Breast epithelium (tissue), 4 donors: ENCODE measurements around the gene PABPC4L. TPM values are rescaled to one million over a fixed set of nuclear protein-coding genes. Genes with fewer than 3 reads are reported as not detected.
"Not testable (repeated sequence)": the region's sequence is repeated elsewhere in the genome, so short reads cannot be mapped to it uniquely, and the experiment has no call there.

ENCODE experiments used
- DNase-seq, 2 donors: peaks; one replicate each; pipeline ENCODE4 v3.0.0-alpha.2; 2019; ENCODE audit warnings: low spot score in 2 of 2
- H3K27ac ChIP-seq, 2 donors: fragments of 200-600 bp; sonication (generic) in 1 of 2; one replicate each; pipeline ENCODE4 v1.5.1; 2016 to 2019; ENCODE audit warnings: mild to moderate bottlenecking in 1 of 2
- H3K27me3 ChIP-seq, 2 donors: fragments of 200-600 bp; sonication (generic) in 1 of 2; one replicate each; pipeline versions ENCODE4 v1.5.1 to v1.6.0; 2017 to 2019; ENCODE audit warnings: control low read depth in 1 of 2, mild to moderate bottlenecking in 1 of 2
- H3K36me3 ChIP-seq: fragments of 200-600 bp; one replicate; pipeline ENCODE4 v1.5.1; 2019
- H3K4me1 ChIP-seq, 2 donors: fragments of 200-600 bp; sonication (generic); one replicate each; pipeline ENCODE4 v1.5.1; 2016 to 2019; ENCODE audit warnings: control low read depth in 1 of 2
- H3K4me3 ChIP-seq, 3 donors: fragments of 200-600 bp; sonication (generic); 1 replicate in 2 of 3; 2 replicates in 1 of 3; pipeline ENCODE4 v1.5.1; 2016 to 2019; ENCODE audit warnings: mild to moderate bottlenecking in 3 of 3, moderate library complexity in 2 of 3
- H3K9me3 ChIP-seq, 2 donors: fragments of 200-600 bp; sonication (generic) in 1 of 2; one replicate each; pipeline ENCODE4 v1.5.1; 2016 to 2019; ENCODE audit warnings: control low read depth in 1 of 2
- POLR2A ChIP-seq: fragments of 450-650 bp; IDR thresholded peaks from one replicate; pipeline ENCODE4 v1.6.1; 2016; ENCODE audit warnings: antibody characterized with exemption, mild to moderate bottlenecking, moderate library complexity
- POLR2AphosphoS5 ChIP-seq, 3 donors: sonication (generic); formaldehyde crosslinking; IDR thresholded peaks; one replicate each; pipeline ENCODE4 v1.6.1; 2017; ENCODE audit warnings: antibody characterized with exemption in 3 of 3
- intact Hi-C: fragments of 100-400 bp; cut with DNase I; formaldehyde crosslinking; loops from one replicate; pipeline ENCODE4 v1.15.1; 2023; ENCODE audit warnings: low total_unique reads
- total RNA-seq, 3 donors: library from RNA; depleted of rRNA; stranded (reverse); fragments of >200 nt; gene quantifications; one replicate each; pipeline ENCODE4 v1.1.0, GENCODE V29; 2016
- TF ChIP-seq, protein P1 (sequence below), 3 donors: fragments of 450-650 bp; IDR thresholded peaks; one replicate each; pipeline ENCODE4 v1.5.1; 2016 to 2017; ENCODE audit warnings: antibody characterized with exemption in 3 of 3, mild to moderate bottlenecking in 3 of 3, moderate library complexity in 3 of 3

PABPC4L gene
- total RNA-seq, 3 donors from 2014 or later = 0.96 to 1.2 (median 0.98) TPM

DNA sequence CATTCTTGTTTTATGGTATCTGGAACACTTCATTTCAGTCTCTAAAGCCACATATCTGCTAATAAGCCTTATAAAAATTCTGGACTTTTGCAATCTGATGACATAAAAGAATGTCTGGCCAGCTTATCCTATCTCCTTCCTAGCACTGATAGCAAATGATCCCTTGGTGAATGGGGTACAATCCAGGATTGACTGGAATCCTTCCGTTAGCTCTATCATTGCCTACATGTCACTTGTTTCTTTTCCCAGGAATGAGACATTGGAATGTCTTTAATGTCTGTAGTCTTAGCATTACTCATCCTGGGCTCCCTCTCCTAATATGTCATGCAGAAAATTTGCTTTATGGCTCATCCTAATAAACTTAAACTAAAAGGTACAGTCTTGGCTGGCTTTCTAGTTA is 14.8 kb upstream of the PABPC4L start:
- DNase-seq = no peak
- Histone ChIP-seq H3K27me3 (no peaks in the 10 kb centered on the region), H3K36me3 (no peaks in the 10 kb centered on the region), H3K9me3 (no peaks in the 10 kb centered on the region), H3K4me1 (no peaks in the 10 kb centered on the region), H3K4me3 (no peak overlapping the region), H3K27ac (no peak overlapping the region)
- TF ChIP-seq POLR2A (no peak), POLR2AphosphoS5 (IDR thresholded peaks at IDR 0.05) (no peak)
- TF ChIP-seq, protein P1, sequence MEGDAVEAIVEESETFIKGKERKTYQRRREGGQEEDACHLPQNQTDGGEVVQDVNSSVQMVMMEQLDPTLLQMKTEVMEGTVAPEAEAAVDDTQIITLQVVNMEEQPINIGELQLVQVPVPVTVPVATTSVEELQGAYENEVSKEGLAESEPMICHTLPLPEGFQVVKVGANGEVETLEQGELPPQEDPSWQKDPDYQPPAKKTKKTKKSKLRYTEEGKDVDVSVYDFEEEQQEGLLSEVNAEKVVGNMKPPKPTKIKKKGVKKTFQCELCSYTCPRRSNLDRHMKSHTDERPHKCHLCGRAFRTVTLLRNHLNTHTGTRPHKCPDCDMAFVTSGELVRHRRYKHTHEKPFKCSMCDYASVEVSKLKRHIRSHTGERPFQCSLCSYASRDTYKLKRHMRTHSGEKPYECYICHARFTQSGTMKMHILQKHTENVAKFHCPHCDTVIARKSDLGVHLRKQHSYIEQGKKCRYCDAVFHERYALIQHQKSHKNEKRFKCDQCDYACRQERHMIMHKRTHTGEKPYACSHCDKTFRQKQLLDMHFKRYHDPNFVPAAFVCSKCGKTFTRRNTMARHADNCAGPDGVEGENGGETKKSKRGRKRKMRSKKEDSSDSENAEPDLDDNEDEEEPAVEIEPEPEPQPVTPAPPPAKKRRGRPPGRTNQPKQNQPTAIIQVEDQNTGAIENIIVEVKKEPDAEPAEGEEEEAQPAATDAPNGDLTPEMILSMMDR (IDR thresholded peaks at IDR 0.05) = no peak
- intact Hi-C loops = no loop called here

DNA sequence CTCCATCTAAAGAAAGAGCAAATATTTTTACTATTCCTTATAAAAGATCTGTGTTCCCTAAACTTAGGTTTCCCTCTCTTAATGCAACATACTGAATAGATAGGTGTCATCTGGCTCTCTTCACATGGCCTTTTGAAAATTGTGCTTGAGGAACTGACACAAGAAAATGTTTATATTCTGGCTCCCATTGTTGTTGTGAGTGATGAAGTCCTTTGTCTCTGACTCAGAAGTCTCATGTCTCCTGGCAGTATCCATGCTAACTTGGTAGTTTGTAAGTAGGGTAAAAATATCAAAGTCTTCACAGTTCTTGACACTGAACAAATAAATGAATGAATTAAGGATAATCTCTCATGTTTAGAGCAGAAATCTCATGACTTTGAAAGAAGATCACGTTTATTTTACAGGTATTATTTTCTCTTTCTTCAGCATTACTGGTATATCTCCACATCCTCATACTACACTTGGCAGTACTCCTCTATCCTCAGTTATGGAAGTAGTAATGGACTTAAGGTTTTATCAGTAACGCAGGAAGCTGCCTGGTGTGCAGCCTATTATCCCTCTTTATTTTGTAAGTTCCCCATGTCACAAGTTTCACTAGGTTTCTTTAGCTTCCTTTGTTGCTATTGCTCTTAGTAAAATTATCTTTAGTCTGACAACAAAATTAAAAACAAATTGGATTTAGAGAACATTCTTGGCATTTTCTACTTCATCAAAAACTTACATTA is 14.2 kb upstream of the PABPC4L start:
- intact Hi-C loops = no loop called here
- H3K36me3 ChIP-seq = no peaks in the 10 kb centered on the region
- H3K4me3 ChIP-seq = no peak overlapping the region
- TF ChIP-seq POLR2AphosphoS5 (IDR thresholded peaks at IDR 0.05) (no peak), POLR2A (no peak)
- TF ChIP-seq, protein P1 (IDR thresholded peaks at IDR 0.05) = no peak
- no peaks in the 10 kb centered on the region for H3K4me1 ChIP-seq
- H3K9me3 ChIP-seq = no peaks in the 10 kb centered on the region
- no peaks in the 10 kb centered on the region for H3K27me3 ChIP-seq
- no peak for DNase-seq
- no peak overlapping the region for H3K27ac ChIP-seq

DNA sequence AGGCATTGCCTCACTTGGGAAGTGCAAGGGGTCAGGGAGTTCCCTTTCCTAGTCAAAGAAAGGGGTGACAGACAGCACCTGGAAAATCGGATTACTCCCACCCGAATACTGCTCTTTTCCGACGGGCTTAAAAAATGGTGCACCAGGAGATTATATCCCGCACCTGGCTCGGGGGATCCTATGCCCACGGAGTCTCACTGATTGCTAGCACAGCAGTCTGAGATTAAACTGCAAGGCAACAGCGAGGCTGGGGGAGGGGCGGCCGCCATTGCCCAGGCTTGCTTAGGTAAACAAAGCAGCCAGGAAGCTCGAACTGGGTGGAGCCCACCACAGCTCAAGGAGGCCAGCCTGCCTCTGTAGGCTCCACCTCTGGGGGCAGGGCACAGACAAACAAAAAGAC is 6.4 kb upstream of the PABPC4L start:
- not testable (repeated sequence) for DNase-seq, H3K27ac ChIP-seq, H3K27me3 ChIP-seq, H3K9me3 ChIP-seq, H3K4me3 ChIP-seq, H3K4me1 ChIP-seq, H3K36me3 ChIP-seq
- intact Hi-C loops = loop anchor here (10.0 kb wide), 1 partner anchor 703 kb away; no protein-coding TSS in a partner anchor

DNA sequence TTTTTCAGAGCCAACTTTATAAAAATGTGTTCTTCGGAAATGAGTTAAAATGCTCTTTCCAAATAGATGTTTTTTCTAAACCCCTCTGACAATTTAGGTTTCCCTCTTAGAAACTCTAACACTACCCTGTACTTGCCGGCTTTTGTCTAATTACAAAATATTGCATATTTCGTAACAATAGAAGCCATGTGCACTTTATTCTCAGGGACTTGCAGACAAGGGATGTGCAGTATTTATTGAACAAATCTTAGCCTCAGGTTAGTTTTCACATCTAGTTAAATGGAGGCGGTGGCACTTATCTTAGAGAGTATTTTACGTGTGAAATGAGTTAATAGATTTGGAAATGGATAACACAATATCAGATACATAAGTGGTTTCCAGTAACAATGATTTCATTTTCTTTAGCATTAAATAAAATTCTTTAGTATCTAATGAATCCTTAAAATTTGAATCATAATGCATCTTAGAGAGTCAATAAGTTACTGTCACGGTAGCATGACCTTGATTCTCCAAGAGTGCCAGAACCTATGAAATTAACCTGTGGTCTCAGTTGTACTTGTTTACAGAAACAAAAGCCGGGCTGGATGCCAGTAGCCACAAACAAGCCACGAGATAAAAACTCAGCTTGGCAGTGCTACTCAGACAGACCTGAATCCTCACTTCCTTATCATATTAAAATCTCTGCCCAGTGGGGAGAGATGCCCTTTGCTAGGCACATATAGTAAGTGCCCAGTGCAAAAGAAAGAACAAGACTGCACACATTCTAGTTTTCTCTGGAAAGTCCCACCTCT is 772 bp upstream of the PABPC4L start:
- intact Hi-C loops = loop anchor here (10.0 kb wide), 1 partner anchor 698 kb away; no protein-coding TSS in a partner anchor
- H3K4me3 ChIP-seq = peak overlapping the region in 2 of 3 donors; percentile 62 to 79
- H3K4me1 ChIP-seq = peaks cover 0 to 8% of the 10 kb centered on the region in 2 donors
- no peak for DNase-seq
- H3K9me3 ChIP-seq = peaks cover 0 to 4% of the 10 kb centered on the region in 2 donors
- TF ChIP-seq POLR2A (no peak), POLR2AphosphoS5 (IDR thresholded peaks at IDR 0.05) (no peak)
- TF ChIP-seq, protein P1 (IDR thresholded peaks at IDR 0.05) = no peak
- H3K36me3 ChIP-seq = no peaks in the 10 kb centered on the region
- H3K27ac ChIP-seq = no peak overlapping the region
- no peaks in the 10 kb centered on the region for H3K27me3 ChIP-seq

DNA sequence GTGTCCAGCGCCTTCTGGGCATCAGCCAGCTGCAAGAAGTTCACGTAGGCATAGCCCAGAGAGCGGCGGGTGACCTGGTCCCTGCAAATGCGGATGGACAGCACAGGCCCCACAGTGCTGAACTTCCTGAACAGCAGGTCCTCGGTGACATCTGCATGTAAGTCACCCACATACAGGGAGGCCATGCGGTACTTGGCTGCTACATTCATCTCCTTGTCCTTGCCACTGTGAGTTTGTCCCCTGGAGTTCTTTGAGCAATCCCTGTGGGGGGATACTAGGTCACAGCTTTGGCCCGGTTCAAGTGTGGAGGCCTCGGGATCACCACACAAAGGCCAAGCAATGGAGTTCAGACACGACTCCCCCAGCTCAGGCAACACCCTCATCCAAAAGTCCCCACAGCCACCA is 776 bp downstream of the PABPC4L start:
- peak overlapping the region; percentile 57 to 79 (median 62) for H3K4me3 ChIP-seq
- no peaks in the 10 kb centered on the region for H3K36me3 ChIP-seq
- peaks cover 0 to 8% of the 10 kb centered on the region in 2 donors for H3K4me1 ChIP-seq
- H3K9me3 ChIP-seq = no peaks in the 10 kb centered on the region
- intact Hi-C loops = loop anchor here (10.0 kb wide), 1 partner anchor 696 kb away; no protein-coding TSS in a partner anchor
- H3K27ac ChIP-seq = peak overlapping the region; percentile 68 to 72
- no peaks in the 10 kb centered on the region for H3K27me3 ChIP-seq
- DNase-seq = no peak
- TF ChIP-seq POLR2A (no peak), POLR2AphosphoS5 (IDR thresholded peaks at IDR 0.05) (no peak)
- TF ChIP-seq, protein P1 (IDR thresholded peaks at IDR 0.05) = no peak
